Cardiac muscle cell (in vitro differentiated cells and primary cell): ENCODE data around the gene CBLC. TPM values are rescaled to one million over a fixed set of nuclear protein-coding genes. Genes with fewer than 3 reads are reported as not detected.

Source experiments
- DNase-seq, 2 donors: peaks; one replicate each; pipeline versions ENCODE4 v3.0.0 to v3.0.0-alpha.2; 2010 to 2017; ENCODE audit warnings: low read depth in 1 of 2, low spot score in 1 of 2
- H3K27ac ChIP-seq: fragments of 200-600 bp; sonication (generic); 2 replicates; pipeline ENCODE4 v1.5.1; 2016
- H3K27me3 ChIP-seq: fragments of 200-600 bp; sonication (generic); 2 replicates; pipeline ENCODE4 v1.6.0; 2016; ENCODE audit warnings: control low read depth
- H3K36me3 ChIP-seq: fragments of 200-600 bp; sonication (generic); 2 replicates; pipeline ENCODE4 v1.5.1; 2016; ENCODE audit warnings: control low read depth
- H3K4me1 ChIP-seq: fragments of 200-600 bp; sonication (generic); 2 replicates; pipeline ENCODE4 v1.8.1; 2017; ENCODE audit warnings: low read depth, mild to moderate bottlenecking, mixed run types
- H3K4me3 ChIP-seq: fragments of 200-600 bp; sonication (generic); 2 replicates; pipeline ENCODE4 v1.5.1; 2016; ENCODE audit warnings: mild to moderate bottlenecking
- H3K9me3 ChIP-seq: fragments of 200-600 bp; sonication (generic); 2 replicates; pipeline ENCODE4 v1.5.1; 2017; ENCODE audit warnings: low read depth, mild to moderate bottlenecking, control low read depth
- polyA plus RNA-seq: library from polyadenylated mRNA; unstranded; fragments of >200 nt; fragmentation: Nextera tagmentation; extraction: Ambion mirVana; gene quantifications from 2 replicates; pipeline ENCODE4 v1.2.1, GENCODE V29; 2016
- total RNA-seq: library from RNA; depleted of rRNA; stranded (reverse); fragments of >200 nt; gene quantifications from 2 replicates; pipeline ENCODE4 v1.2.3, GENCODE V29; 2016
- TF ChIP-seq, protein P1 (sequence below): IDR thresholded peaks from 2 replicates; pipeline ENCODE4 v1.5.1; 2012; ENCODE audit warnings: low read depth, mild to moderate bottlenecking, low read length

The CBLC gene, protein sequence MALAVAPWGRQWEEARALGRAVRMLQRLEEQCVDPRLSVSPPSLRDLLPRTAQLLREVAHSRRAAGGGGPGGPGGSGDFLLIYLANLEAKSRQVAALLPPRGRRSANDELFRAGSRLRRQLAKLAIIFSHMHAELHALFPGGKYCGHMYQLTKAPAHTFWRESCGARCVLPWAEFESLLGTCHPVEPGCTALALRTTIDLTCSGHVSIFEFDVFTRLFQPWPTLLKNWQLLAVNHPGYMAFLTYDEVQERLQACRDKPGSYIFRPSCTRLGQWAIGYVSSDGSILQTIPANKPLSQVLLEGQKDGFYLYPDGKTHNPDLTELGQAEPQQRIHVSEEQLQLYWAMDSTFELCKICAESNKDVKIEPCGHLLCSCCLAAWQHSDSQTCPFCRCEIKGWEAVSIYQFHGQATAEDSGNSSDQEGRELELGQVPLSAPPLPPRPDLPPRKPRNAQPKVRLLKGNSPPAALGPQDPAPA
- total RNA-seq = not detected in 2 replicates
- 0.11 TPM in 1 of 2 replicates, not detected in the other for polyA plus RNA-seq

DNA sequence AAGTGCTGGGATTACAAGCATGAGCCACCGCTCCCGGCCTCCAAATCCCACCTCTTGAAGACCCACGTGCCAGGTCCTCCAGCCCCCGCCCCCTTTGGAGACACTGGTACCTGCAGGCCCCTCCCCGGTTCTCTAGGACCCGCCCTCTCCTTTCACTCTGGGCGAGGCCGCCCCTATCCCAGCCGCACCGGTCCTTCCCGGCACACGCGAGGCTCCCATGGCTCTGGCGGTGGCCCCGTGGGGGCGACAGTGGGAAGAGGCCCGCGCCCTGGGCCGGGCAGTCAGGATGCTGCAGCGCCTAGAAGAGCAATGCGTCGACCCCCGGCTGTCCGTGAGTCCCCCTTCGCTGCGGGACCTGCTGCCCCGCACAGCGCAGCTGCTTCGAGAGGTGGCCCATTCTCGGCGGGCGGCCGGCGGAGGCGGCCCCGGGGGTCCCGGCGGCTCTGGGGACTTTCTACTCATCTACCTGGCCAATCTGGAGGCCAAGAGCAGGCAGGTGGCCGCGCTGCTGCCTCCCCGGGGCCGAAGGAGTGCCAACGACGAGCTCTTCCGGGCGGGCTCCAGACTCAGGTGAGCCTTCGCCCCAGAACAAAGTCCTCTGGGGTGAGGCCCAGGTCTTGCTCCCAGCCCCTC lies at the start of gene CBLC:
TSS of gene CBLC (plus strand) at position 176 of the 633 bp plus-strand sequence. CDS start at position 218, 42 bp downstream.
- no peak within 1 kb of the TSS for H3K27ac ChIP-seq
- TF ChIP-seq, protein P1, sequence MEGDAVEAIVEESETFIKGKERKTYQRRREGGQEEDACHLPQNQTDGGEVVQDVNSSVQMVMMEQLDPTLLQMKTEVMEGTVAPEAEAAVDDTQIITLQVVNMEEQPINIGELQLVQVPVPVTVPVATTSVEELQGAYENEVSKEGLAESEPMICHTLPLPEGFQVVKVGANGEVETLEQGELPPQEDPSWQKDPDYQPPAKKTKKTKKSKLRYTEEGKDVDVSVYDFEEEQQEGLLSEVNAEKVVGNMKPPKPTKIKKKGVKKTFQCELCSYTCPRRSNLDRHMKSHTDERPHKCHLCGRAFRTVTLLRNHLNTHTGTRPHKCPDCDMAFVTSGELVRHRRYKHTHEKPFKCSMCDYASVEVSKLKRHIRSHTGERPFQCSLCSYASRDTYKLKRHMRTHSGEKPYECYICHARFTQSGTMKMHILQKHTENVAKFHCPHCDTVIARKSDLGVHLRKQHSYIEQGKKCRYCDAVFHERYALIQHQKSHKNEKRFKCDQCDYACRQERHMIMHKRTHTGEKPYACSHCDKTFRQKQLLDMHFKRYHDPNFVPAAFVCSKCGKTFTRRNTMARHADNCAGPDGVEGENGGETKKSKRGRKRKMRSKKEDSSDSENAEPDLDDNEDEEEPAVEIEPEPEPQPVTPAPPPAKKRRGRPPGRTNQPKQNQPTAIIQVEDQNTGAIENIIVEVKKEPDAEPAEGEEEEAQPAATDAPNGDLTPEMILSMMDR = no peak
- H3K36me3 ChIP-seq = no peaks in the 10 kb centered on the region
- peaks cover 3% of the 10 kb centered on the region for H3K27me3 ChIP-seq
- no peaks in the 10 kb centered on the region for H3K4me1 ChIP-seq
- H3K9me3 ChIP-seq = no peaks in the 10 kb centered on the region
- no peak within 1 kb of the TSS for H3K4me3 ChIP-seq
- peak in 1 of 2 donors; percentile 61 for DNase-seq

DNA sequence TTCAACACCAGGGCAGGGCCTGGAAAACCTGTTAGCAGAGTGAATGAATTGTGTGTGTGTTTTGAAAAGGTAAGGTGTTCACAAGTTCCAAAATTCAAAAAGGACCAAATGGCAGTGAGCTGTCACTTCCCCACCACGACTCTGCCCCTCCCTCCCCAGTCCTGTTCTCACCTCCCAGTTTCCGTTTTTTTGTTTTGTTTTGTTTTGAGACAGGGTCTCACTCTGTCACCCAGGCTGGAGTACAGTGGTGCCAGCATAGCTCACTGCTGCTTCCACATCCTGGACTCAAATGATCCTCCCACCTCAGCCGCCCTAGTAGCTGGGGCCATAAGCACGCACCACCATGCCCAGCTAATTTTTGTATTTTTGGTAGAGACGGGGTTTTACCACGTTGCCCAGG lies 49.5 kb upstream of the CBLC start:
- Histone ChIP-seq H3K27ac (no peak overlapping the region), H3K4me3 (no peak overlapping the region)
- DNase-seq = no peak

DNA sequence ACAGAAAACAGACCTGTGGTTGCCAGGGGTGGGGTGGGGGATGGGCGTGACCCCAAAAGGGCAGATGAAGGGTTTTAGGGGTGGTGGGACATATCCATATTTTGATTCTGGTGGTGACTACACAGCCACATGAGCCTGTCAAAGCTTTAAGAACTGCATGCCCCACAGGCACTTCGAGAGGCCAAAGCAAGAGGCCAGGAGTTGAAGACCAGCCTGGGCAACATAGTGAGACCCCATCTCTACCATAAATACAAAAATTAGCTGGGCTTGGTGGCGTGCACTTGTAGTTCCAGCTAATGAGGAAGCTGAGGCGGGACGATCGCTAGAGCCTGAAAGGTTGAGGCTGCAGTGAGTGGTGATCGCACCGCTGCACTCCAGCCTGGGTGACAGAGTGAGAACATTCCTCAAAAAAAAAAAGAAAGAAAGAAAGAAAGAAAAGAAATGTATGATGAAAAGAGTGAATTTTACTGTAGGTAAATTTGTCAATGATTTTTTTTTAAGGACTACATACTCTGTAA lies 48.1 kb upstream of the CBLC start:
- Histone ChIP-seq H3K4me1 (no peaks in the 10 kb centered on the region), H3K9me3 (no peaks in the 10 kb centered on the region), H3K27ac (no peak overlapping the region), H3K27me3 (no peaks in the 10 kb centered on the region), H3K36me3 (no peaks in the 10 kb centered on the region), H3K4me3 (no peak overlapping the region)
- TF ChIP-seq, protein P1 = no peak
- DNase-seq = no peak

More for the DNA sequence above, 49.5 kb upstream of the CBLC start:
- no peaks in the 10 kb centered on the region for H3K9me3 ChIP-seq
- H3K36me3 ChIP-seq = no peaks in the 10 kb centered on the region
- no peaks in the 10 kb centered on the region for H3K4me1 ChIP-seq
- H3K27me3 ChIP-seq = no peaks in the 10 kb centered on the region
- TF ChIP-seq, protein P1 = no peak

DNA sequence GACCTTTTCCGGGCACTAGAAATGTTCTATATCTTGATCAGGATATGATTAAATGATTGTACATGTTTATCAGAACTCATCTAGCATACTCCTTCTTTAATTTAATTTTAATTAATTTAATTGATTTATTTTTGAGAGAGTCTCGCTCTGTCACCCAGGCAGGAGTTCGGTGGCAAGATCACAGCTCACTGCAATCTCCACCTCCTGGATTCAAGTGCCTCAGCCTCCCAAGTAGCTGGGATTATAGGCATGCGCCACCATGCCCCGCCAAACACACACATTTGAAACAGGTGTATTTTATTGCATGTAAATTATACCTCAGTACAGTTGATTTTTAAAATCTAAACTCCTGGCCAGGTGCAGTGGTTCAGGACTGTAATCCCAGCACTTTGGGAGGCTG lies 46.6 kb upstream of the CBLC start:
- Histone ChIP-seq H3K27me3 (no peaks in the 10 kb centered on the region), H3K9me3 (no peaks in the 10 kb centered on the region), H3K36me3 (no peaks in the 10 kb centered on the region), H3K4me1 (no peaks in the 10 kb centered on the region), H3K27ac (no peak overlapping the region), H3K4me3 (no peak overlapping the region)
- TF ChIP-seq, protein P1 = no peak
- DNase-seq = no peak

DNA sequence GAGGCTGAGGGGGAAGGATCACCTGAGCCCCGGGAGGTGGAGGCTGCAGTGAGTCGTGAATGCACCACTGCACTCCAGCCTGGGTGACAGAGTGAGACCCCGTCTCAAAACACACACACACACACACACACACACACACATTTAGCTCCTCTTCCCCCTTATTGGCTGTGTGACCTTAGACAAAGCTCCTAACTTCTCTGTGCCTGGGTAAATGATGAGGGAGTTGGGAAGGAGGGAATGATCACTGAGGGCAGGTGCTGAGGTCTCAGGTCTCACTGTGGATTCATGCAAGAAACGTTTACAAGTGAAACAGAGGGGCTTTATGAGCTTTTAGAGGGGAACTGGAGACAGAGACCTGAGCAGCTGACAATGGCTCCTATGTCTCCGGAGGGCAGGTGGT lies 46.1 kb upstream of the CBLC start:
- TF ChIP-seq, protein P1 = no peak
- no peak for DNase-seq

More for the DNA sequence above, 46.1 kb upstream of the CBLC start:
- no peaks in the 10 kb centered on the region for H3K9me3 ChIP-seq
- H3K4me3 ChIP-seq = no peak overlapping the region
- no peaks in the 10 kb centered on the region for H3K36me3 ChIP-seq
- no peaks in the 10 kb centered on the region for H3K27me3 ChIP-seq
- H3K4me1 ChIP-seq = no peaks in the 10 kb centered on the region
- H3K27ac ChIP-seq = no peak overlapping the region
